ENCODE data around the gene MAML3.

The MAML3 gene

GRCh38 chr4:139839403-139840031 lies 314.5 kb downstream of the MAML3 start:
- H3K4me3 ChIP-seq (ENCODE audit: control insufficient read depth, low read depth, low read length): no peak overlapping the region
- DNase-seq (ENCODE audit: low read depth): no peak
- TF ChIP-seq CTCF (IDR thresholded peaks at IDR 0.05; ENCODE audit: control insufficient read depth, insufficient read depth, low read depth, low read length, missing control alignments): no peak

- no peak overlapping the region for H3K4me3 ChIP-seq (ENCODE audit: control insufficient read depth, low read depth, low read length)
- TF ChIP-seq CTCF (IDR thresholded peaks at IDR 0.05; ENCODE audit: control insufficient read depth, insufficient read depth, low read depth, low read length, missing control alignments): no peak
- DNase-seq (ENCODE audit: low read depth): no peak
These were observed 315.2 kb downstream of the MAML3 start for GRCh38 chr4:139838811-139839210.

- DNase-seq (ENCODE audit: low read depth): no peak
- no peak overlapping the region for H3K4me3 ChIP-seq (ENCODE audit: control insufficient read depth, low read depth, low read length)
- no peak for TF ChIP-seq CTCF (IDR thresholded peaks at IDR 0.05; ENCODE audit: control insufficient read depth, insufficient read depth, low read depth, low read length, missing control alignments)
These were observed 319.0 kb downstream of the MAML3 start for GRCh38 chr4:139834981-139835391.

- H3K4me3 ChIP-seq (ENCODE audit: control insufficient read depth, low read depth, low read length): no peak overlapping the region
- no peak for DNase-seq (ENCODE audit: low read depth)
- no peak for TF ChIP-seq CTCF (IDR thresholded peaks at IDR 0.05; ENCODE audit: control insufficient read depth, insufficient read depth, low read depth, low read length, missing control alignments)
These were observed 319.7 kb downstream of the MAML3 start for GRCh38 chr4:139834226-139834662.

GRCh38 chr4:139833151-139833910 lies 320.7 kb downstream of the MAML3 start:
- no peak for TF ChIP-seq CTCF (IDR thresholded peaks at IDR 0.05; ENCODE audit: control insufficient read depth, insufficient read depth, low read depth, low read length, missing control alignments)
- DNase-seq (ENCODE audit: low read depth): no peak
- no peak overlapping the region for H3K4me3 ChIP-seq (ENCODE audit: control insufficient read depth, low read depth, low read length)

- no peak for TF ChIP-seq CTCF (IDR thresholded peaks at IDR 0.05; ENCODE audit: control insufficient read depth, insufficient read depth, low read depth, low read length, missing control alignments)
- DNase-seq (ENCODE audit: low read depth): no peak
- no peak overlapping the region for H3K4me3 ChIP-seq (ENCODE audit: control insufficient read depth, low read depth, low read length)
These were observed 324.9 kb downstream of the MAML3 start for GRCh38 chr4:139828966-139829664.

Data from AG09309 (cell line).